22Rv1 (cell line): ENCODE results near the gene WASHC4.

ENCODE experiments used
- H3K27ac ChIP-seq: fragments of 450-650 bp; 2 replicates; pipeline ENCODE4 v1.5.1; 2017
- ZFX ChIP-seq: fragments of 450-650 bp; IDR thresholded peaks from 2 replicates; pipeline ENCODE4 v1.6.1; 2017; ENCODE audit warnings: antibody characterized with exemption, borderline replicate concordance
- TF ChIP-seq, protein P1 (sequence below): fragments of 450-650 bp; IDR thresholded peaks from 2 replicates; pipeline ENCODE4 v1.5.1; 2017; ENCODE audit warnings: mild to moderate bottlenecking

Gene WASHC4

DNA sequence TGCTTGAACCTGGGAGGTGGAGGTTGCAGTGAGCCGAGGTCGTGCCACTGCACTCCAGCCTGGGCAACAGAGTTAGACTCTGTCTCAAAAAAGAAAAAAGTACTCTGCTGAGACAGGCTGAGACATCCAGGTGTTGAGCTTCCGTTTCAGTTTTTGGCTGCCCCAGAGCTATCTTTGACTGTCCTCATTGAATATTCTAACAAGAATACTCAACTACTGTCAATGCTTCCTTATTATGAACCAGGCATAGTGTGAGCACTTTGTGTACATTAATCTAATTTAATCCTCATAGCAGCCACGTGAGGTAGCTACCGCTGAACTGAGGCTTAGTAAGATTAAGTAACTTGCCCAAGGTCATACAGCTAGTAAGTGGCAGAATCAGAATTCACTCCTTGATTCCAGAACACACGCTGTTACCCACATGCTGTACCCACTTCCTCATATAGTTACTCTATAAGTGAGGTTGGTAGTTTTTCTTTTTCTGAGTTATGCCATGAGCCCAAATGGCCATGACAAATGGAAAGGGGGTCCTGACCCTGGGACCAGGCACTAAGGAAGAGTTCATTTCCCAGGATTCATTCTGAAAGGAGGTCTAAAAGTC is 34.5 kb upstream of the WASHC4 start:
- no peak overlapping the region for H3K27ac ChIP-seq
- TF ChIP-seq, protein P1, sequence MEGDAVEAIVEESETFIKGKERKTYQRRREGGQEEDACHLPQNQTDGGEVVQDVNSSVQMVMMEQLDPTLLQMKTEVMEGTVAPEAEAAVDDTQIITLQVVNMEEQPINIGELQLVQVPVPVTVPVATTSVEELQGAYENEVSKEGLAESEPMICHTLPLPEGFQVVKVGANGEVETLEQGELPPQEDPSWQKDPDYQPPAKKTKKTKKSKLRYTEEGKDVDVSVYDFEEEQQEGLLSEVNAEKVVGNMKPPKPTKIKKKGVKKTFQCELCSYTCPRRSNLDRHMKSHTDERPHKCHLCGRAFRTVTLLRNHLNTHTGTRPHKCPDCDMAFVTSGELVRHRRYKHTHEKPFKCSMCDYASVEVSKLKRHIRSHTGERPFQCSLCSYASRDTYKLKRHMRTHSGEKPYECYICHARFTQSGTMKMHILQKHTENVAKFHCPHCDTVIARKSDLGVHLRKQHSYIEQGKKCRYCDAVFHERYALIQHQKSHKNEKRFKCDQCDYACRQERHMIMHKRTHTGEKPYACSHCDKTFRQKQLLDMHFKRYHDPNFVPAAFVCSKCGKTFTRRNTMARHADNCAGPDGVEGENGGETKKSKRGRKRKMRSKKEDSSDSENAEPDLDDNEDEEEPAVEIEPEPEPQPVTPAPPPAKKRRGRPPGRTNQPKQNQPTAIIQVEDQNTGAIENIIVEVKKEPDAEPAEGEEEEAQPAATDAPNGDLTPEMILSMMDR, result no peak
- TF ChIP-seq ZFX, result no peak

DNA sequence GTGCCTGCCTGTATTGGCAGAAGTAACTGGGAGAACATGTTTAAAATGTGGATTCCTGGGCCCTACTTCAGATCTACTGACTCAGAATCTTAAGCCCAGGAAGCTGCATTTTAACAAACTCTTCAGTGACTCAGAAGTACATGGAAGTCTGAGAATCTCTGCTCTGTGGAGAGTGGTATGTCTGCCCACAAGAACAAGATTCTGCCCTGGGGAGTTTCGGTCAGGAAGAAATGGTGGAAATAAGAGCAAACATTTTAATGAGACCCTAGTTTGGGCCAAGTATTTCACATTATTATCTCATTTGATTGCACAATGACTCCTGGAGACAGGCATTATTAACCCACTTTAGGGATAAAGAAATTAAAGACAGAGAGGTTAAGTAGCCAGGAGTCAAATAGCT is 31.4 kb upstream of the WASHC4 start:
- TF ChIP-seq, protein P1, result no peak
- no peak for TF ChIP-seq ZFX
- H3K27ac ChIP-seq, result no peak overlapping the region

DNA sequence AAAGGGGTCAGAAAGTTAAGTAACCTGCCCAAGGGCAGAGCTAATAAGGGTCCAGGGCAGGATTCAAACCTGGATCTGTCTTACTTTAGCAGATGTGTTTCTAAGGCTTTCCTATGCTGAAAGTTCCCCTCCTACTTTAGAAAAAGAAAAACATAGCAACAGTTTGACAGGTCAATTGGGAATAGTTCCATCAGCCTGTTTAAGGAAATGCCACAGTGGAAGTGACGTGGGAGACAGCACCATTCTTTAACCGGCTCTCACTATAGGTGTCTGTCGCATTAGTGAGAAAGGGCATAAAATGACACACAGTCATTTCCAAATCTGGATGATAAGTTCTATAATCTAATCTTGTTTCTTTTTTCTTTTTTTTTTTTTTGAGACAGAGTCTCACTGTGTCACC is 30.6 kb upstream of the WASHC4 start:
- H3K27ac ChIP-seq, result no peak overlapping the region
- TF ChIP-seq ZFX, result no peak
- TF ChIP-seq, protein P1, result no peak

DNA sequence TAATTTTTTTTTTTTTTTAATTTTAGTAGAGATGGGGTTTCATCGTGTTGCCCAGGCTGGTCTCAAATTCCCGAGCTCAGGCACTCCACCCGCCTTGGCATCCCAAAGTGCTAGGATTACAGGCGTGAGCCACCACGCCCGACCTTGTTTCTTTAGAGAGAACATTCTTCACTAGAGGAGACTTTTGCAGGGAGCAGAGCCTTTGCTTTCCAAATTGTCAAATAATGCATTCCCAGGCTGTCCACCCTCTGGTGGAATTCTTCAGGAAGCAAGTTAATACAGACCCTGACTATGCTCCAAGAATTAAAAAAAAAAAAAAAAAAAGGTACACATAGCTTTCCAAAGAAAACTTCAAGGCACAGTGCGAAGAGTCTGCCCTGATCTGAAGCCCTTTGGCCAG is 30.1 kb upstream of the WASHC4 start:
- TF ChIP-seq ZFX, result no peak
- TF ChIP-seq, protein P1, result no peak
- H3K27ac ChIP-seq, result no peak overlapping the region

DNA sequence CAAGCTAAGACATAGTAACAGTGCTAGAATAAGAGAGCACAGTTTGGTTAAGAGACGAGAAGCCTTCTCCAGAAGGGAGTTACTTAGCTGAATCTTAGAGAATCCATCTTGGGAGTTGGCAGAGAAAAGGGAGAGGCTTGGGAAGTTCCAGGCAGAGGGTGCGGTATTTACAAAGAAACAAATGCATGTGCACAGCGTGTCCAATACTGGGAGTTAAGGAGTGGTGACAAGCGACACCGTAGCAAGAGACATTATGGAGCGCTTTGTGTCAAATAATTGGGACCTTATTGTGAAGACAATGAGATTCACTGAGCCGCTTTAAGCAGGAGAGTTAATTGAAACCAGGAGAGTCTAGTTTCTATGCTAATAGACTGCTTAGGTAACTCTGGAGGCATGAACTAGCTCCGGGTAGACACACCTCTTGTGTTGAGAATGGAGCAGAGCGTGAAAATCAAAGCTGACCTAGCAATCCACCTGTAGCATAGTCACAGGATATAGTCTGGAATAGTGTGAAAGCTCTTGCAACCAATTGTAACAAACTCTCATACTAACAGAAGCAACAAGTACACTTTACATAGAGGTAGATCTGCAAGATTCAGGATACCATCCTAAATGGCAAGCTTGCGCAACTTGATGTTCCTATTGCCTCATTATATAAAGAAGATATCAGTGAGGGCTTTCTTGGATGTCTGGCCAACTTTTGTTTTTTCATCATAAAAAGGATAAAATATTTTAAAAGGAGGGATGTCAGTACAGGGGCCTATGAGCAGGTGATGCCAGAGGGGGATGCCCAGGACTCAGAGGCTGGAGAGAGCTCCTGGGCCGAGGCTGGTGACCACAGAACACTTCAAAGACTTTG is 28.6 kb upstream of the WASHC4 start:
- no peak for TF ChIP-seq ZFX
- TF ChIP-seq, protein P1, result no peak
- no peak overlapping the region for H3K27ac ChIP-seq

DNA sequence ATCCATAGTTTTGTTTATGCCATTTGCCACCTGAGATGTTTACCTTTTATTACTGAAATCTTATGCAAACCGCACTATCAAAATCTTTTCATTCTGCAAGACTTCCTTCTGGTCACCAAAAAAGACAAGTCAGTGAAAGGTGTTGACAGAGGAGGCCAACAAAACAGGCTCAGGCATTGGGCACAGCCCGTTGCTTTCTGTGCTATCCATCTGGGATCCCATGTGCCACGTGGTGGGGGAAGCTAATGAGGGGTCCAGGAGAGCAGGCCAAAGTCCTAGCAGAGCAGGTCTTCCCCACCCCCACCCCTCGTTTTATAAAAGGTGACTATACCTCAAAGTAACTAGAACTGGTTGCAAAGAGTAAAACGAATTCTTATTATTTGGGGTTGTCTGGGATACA is 24.5 kb upstream of the WASHC4 start:
- peak overlapping the region; percentile 79 for H3K27ac ChIP-seq
- TF ChIP-seq, protein P1, result no peak
- no peak for TF ChIP-seq ZFX

DNA sequence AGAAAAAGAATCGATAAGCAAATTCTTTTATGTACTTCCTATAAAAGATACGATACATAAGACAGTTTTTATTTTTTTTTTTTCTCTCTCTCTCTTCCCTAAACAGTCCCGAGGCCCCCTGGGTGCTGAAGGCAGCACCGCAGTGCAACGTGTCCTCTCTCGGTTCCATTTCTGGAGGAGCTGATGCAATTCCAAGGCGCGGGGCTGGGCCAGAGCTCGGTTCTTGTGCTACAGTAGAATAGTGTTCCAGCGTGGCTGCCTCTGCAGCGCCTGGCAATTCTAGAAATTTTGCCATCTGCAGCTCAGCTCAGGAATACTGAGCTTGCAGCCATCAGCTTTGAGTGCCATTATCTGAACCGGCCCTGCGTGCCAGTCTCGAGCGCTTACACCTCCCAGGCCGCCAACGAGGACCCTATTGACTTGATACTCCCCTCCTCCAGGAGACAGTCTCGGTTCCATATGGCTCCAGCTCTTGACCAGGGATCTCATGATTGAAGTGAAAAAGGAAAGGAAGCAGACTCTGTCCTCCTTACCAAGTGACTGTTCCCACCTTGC is 23.9 kb upstream of the WASHC4 start:
- peak overlapping the region; percentile 79 for H3K27ac ChIP-seq
- TF ChIP-seq, protein P1, result no peak
- TF ChIP-seq ZFX, result no peak
